SJCRH30 (cell line): ENCODE results near the gene ST8SIA4. TPM values are rescaled to one million over a fixed set of nuclear protein-coding genes. Genes with fewer than 3 reads are reported as not detected.

Experiments
- DNase-seq, 2 experiments: peaks; one replicate each; pipeline ENCODE4 v3.0.0-alpha.2; 2015 to 2020
- H3K27ac ChIP-seq: fragments of 250-450 bp; sonication (Bioruptor Pico); 2 replicates; pipeline ENCODE4 v1.5.1; 2020; ENCODE audit warnings: mild to moderate bottlenecking, moderate library complexity
- H3K27me3 ChIP-seq: fragments of 250-450 bp; sonication (Bioruptor Pico); 2 replicates; pipeline ENCODE4 v1.5.1; 2020; ENCODE audit warnings: mild to moderate bottlenecking, moderate library complexity
- H3K36me3 ChIP-seq: fragments of 250-450 bp; sonication (Bioruptor Pico); 2 replicates; pipeline ENCODE4 v1.5.1; 2020; ENCODE audit warnings: mild to moderate bottlenecking, moderate library complexity
- H3K4me1 ChIP-seq: fragments of 250-450 bp; sonication (Bioruptor Pico); 2 replicates; pipeline ENCODE4 v1.5.1; 2020; ENCODE audit warnings: mild to moderate bottlenecking, moderate library complexity
- H3K4me3 ChIP-seq: fragments of 250-450 bp; sonication (Bioruptor Pico); 2 replicates; pipeline ENCODE4 v1.5.1; 2020; ENCODE audit warnings: mild to moderate bottlenecking, moderate library complexity
- H3K9me3 ChIP-seq: fragments of 250-450 bp; sonication (Bioruptor Pico); replicated peaks from 2 replicates; pipeline ENCODE4 v1.5.1; 2020; ENCODE audit warnings: mild to moderate bottlenecking, moderate library complexity
- total RNA-seq: library from RNA; depleted of rRNA; stranded (reverse); fragments of >200 nt; shearing (Covaris generic); gene quantifications from 2 replicates; pipeline ENCODE4 v1.2.3, GENCODE V29; 2014; rRNA removed

ST8SIA4 gene, protein sequence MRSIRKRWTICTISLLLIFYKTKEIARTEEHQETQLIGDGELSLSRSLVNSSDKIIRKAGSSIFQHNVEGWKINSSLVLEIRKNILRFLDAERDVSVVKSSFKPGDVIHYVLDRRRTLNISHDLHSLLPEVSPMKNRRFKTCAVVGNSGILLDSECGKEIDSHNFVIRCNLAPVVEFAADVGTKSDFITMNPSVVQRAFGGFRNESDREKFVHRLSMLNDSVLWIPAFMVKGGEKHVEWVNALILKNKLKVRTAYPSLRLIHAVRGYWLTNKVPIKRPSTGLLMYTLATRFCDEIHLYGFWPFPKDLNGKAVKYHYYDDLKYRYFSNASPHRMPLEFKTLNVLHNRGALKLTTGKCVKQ
- 0.73 and 0.91 TPM in 2 replicates for total RNA-seq

DNA sequence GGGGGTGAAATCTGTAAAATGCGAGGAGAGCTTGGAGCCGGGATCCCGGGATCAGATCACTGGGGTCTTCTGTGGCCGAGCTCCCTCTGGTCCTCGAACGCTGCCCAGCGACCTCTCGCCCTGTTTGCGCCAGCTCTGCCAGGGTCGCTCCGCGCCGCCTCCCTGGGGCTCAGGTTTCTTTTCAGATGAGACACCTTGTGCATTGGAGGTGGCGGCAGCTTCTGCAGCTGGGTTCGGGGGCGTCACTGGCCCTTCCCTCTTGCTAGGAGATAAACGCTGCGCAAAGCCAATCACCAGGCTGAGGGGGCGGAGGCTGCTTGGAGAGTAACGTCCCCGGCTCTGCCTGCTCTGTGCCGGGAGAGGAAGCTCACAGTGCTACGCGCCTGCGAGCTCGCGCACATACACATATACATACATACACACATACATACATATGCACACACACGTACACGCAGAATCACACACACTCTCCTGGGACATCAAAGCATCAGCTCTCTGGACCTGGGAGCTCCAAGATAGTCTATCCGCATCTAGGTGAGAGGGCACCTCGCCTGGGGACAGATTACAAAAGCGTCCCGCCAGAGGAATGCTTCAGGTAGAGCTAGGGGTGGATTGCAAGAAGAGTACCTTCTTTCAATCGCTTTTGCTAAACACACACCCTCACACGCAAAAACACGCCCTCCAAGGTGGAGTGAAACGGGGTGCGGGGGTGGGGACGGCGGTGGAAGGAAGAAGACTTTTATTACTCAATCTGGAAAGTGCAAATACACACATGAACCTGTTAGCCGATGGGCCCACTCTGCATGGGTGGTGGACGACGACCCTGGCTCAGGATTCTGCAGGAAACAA lies at the start of gene ST8SIA4:
Gene ST8SIA4 (minus strand): TSS at position 244 of the 849 bp plus-strand sequence. CDS start 327 bp downstream, outside the sequence.
- H3K4me3 ChIP-seq, result peak within 1 kb of the TSS; percentile 55
- DNase-seq, result peak; percentile 57 to 69
- H3K27ac ChIP-seq, result no peak within 1 kb of the TSS
- no peaks in the 10 kb centered on the region for H3K9me3 ChIP-seq
- no peaks in the 10 kb centered on the region for H3K27me3 ChIP-seq
- H3K36me3 ChIP-seq, result no peaks in the 10 kb centered on the region
- no peaks in the 10 kb centered on the region for H3K4me1 ChIP-seq

DNA sequence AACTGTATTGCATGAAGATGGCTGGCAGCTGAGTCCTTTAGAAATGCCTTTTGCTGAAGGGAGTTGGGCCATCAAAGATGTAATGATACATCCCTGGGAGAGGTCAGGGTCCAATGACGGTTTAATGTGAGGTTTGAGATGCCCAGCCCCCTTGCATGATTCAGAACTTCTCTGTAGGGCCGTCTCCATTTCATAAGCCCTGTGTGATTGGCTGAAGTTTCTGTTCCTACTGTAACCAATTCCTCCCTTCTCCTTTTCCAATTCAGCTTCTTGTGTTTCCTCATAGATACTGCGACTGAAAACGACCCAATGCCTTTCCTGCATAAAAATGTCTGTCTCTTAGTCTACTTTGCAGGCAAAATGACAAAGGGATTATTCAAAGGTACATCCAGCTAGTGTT lies 47.9 kb upstream of the ST8SIA4 start:
- Histone ChIP-seq H3K4me1 (no peaks in the 10 kb centered on the region), H3K27ac (no peak overlapping the region), H3K4me3 (no peak overlapping the region), H3K36me3 (no peaks in the 10 kb centered on the region), H3K27me3 (no peaks in the 10 kb centered on the region), H3K9me3 (no peaks in the 10 kb centered on the region)
- no peak for DNase-seq

DNA sequence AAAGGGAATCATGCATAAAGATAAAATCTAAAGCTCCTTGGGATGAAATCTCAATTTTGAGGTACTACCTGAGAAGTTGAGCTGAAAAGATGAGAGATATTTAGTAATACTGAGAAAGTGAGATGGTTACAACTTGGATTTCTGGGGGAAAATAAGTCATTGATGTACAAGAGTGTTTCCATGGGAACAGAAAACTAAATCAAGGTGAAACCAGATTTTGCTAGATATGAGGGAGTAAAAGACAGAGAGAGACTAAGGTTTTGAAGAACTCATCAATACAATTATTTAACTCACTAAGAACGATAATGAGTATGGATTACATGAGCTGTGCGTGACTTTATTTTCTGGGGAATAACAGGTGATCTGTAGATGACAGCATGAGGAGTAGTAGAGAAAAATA lies 10.2 kb upstream of the ST8SIA4 start:
- Histone ChIP-seq H3K36me3 (no peaks in the 10 kb centered on the region), H3K9me3 (no peaks in the 10 kb centered on the region), H3K27ac (no peak overlapping the region), H3K4me1 (no peaks in the 10 kb centered on the region), H3K27me3 (no peaks in the 10 kb centered on the region), H3K4me3 (no peak overlapping the region)
- no peak for DNase-seq

DNA sequence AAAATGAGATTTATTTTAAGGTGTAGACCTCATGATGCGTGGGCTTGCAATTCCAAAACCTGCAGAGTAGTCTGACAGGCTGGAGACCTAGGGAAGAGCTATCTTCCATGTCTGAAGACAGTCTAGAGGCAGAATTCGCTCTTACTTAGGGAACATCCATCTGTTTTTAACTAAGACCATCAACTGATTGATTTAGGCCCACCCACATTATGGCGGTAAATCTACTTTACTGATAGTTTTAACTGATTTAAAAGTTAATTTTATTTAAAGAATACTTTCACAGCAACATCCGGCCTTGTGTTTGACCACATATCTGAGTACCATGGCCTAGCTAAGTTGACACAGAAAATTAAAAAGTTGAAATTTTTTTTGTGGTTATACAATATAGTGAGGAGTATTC lies 6.0 kb upstream of the ST8SIA4 start:
- Histone ChIP-seq H3K27ac (no peak overlapping the region), H3K36me3 (no peaks in the 10 kb centered on the region), H3K9me3 (no peaks in the 10 kb centered on the region), H3K4me1 (no peaks in the 10 kb centered on the region), H3K4me3 (no peak overlapping the region), H3K27me3 (no peaks in the 10 kb centered on the region)
- no peak for DNase-seq

DNA sequence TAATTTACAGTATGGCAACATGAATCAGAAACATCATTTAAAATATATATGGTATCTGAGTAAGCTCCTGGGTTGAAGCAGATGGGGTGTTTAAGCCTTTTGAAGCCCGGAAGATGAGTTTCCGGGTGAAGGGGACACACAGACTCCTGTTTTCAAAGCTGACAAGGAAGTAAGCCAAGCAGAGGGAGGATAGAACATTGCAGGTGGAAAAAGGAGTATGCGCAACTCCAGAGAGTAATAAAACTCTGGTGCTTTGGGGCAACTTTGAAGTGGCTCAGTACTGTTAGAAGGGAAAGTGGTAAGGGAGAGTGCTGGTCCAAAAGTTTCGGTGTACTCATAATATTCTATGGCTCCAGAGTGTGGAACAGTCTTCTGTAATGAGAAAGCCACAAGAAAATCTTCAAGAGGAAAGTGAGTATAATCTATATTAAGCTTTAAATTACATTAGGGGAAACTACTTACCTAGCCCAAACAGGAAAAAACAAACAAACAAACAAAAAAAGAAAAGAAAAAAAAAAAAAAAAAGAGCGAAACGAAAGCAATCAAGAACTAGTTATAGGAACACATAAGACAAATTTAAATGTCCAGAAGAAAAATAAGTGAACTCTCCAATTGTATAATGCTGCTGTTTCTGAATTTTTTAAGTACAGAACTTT lies 2.3 kb upstream of the ST8SIA4 start:
- DNase-seq, result no peak
- Histone ChIP-seq H3K27ac (no peak overlapping the region), H3K4me1 (no peaks in the 10 kb centered on the region), H3K27me3 (no peaks in the 10 kb centered on the region), H3K9me3 (no peaks in the 10 kb centered on the region), H3K4me3 (no peak overlapping the region), H3K36me3 (no peaks in the 10 kb centered on the region)

DNA sequence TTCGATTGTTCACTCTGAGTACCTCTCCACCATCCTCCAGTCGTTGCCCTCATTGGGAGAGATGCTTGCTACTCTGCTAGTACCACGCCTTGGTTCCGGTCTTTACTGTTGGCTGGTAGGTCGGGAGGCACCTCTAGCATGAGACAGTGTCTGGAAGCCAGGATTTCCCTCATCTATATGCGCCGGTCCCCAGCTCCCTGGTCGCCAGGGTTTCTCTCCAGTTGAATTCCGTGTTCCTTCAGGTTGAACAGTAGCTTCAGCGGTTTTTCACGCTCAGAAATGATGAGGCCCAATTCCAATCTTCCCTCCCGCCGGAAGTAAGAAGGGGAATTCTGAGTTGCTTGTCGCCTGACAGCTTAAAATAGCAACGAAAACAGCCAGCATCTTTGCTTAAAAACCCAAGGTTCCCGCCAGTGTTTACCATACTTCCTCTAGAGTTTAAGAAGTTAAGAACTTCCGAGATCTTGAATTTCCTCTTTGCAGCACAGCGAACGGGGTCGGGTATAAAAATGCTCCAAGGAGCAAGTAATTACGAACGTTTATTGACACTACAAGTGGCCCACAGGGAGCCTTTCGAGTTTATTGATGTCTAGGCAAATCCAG lies 1.3 kb upstream of the ST8SIA4 start:
- Histone ChIP-seq H3K27me3 (no peaks in the 10 kb centered on the region), H3K36me3 (no peaks in the 10 kb centered on the region), H3K4me3 (no peak overlapping the region), H3K9me3 (no peaks in the 10 kb centered on the region), H3K27ac (no peak overlapping the region), H3K4me1 (no peaks in the 10 kb centered on the region)
- DNase-seq, result no peak

DNA sequence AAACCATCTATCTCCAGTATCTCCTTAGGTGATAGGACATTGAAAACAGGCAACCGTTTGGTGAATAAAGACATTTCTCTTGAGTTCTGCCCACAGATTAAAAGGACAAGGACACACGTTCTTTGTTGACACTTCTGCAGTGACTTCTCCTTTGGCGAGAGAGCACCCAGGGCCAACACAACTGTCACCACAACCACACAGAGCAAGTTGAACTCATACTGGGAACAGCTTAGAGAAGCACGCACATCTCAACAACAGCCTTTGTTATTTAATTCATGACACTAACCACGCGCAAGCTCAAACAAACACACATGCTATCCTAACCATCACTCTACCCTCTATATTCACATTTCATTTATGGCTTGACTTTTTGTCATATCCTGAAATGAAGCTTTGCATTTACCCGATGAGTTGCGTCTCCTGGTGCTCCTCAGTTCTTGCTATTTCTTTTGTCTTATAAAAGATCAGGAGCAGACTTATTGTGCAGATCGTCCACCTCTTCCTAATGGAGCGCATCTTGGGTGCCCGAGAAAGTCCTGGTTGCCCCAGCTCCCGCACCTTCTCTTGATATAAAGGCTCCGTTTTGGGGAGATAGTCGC lies 543 bp downstream of the ST8SIA4 start:
- Histone ChIP-seq H3K9me3 (no peaks in the 10 kb centered on the region), H3K4me3 (peak overlapping the region; percentile 55), H3K27me3 (no peaks in the 10 kb centered on the region), H3K4me1 (no peaks in the 10 kb centered on the region), H3K36me3 (no peaks in the 10 kb centered on the region), H3K27ac (no peak overlapping the region)
- peak in 1 of 2 experiments; percentile 12 for DNase-seq

DNA sequence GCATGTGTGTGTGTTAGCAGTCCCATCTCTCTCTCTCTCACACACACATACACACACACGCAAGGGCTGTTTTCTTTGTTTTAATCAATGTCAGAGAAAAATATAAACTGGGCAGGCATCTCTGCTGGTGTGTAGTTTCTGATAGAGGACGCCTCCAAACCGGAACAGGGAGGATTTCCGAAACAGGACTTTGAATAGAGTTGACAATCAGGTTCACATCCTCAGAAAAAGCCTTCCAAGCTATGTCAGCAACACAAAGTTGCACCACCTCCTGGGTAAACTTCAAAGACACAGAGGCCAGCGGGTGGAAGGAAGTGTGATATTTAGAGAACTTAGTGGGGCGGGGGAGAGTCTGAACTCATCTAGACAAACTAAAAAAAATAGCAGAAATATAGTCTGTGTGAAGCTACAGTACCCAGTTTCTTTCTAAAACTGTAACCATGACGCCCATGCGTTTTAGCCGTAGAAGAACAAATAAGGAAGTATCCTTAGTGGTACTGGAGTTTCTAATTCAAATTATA lies 1.2 kb downstream of the ST8SIA4 start:
- no peaks in the 10 kb centered on the region for H3K9me3 ChIP-seq
- H3K27ac ChIP-seq, result no peak overlapping the region

DNA sequence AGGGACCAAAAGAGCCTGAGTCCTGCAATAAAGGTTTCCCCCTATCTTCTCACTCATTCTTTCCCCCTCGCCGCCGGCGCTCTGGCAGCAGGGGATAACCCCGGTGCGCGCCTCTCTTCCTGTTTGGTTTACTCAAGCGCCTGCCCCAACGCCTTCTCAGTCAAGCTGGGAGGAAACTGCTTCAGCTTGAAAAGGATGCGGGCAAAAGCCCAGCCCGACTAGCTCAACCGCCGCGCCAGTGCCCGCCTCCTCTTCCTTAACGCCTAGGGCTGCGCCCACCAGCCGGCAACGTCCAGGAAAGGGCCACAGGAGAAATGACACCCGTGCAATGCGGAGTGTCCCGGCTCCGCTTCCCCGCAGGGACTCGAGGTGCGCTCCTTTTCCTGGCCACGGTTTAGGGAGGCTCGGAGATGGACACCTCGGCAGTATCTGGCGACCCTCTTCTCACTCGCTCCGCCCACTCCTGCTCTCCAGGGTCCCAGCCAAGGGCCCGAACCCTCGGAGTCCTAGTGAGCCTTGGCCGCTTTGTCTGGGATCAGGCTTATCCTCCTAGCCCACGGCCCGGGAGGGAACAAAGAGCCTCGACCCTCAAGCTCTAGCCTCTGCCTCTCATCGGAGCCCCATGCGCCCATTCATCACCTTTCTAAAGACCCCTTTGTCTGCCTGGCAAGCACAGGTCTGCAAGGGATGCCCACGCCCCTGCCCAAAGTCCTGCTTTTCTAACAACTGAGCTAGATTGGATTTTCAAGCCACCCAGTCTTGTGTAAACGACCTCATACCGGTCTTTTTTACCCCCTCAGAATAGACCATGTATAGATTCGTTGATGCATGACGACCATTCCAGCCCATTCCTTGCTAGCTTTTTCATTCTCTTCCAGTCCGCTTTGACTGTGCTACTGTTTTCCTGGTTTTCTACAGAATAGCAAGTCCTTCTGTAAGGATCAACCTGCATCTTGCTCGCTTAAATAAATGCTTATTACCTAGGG lies 2.0 kb downstream of the ST8SIA4 start:
- no peaks in the 10 kb centered on the region for H3K4me1 ChIP-seq
- no peaks in the 10 kb centered on the region for H3K36me3 ChIP-seq
- no peaks in the 10 kb centered on the region for H3K27me3 ChIP-seq
- H3K4me3 ChIP-seq, result peak overlapping the region; percentile 55
- peak; percentile 50 to 64 for DNase-seq
- H3K9me3 ChIP-seq, result no peaks in the 10 kb centered on the region
- no peak overlapping the region for H3K27ac ChIP-seq

More for the DNA sequence above, 1.2 kb downstream of the ST8SIA4 start:
- Histone ChIP-seq H3K27me3 (no peaks in the 10 kb centered on the region), H3K4me1 (no peaks in the 10 kb centered on the region), H3K36me3 (no peaks in the 10 kb centered on the region), H3K4me3 (peak overlapping the region; percentile 55)
- peak in 1 of 2 experiments; percentile 11 for DNase-seq

DNA sequence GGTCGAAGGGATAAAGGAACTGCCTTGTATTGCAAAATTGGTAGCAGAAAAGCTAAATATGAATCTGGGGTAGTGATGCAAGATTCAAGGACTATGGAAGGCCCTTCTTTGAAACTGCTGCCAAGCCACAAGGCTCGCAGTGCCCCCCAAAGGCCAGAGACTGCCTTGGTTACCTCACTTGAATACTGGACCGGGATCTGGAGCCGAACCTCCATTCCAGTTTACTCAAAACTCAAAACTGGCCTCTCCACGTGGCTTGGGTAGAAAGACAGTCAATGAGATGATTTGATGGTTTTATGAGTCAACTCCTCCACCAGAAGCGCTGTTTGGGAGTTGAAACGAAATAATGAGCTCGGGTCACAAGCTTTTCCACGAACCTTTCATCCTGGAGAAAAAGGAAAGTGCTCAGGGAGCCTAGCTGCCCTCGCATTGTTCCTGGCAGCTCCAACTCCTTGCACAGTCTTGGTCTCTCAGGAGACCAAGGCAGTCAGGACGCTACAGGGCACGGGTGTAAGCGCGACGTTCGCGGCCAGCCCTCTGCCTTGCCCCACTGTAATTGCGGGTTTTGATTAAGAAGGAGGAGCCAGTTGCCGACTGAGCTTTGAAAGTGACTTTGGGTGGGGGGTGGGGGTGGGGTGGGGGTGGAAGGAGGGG lies 2.8 kb downstream of the ST8SIA4 start:
- Histone ChIP-seq H3K4me3 (peak overlapping the region; percentile 55), H3K27ac (peak overlapping the region; percentile 9; the same call in 1 of the 2 replicates), H3K27me3 (no peaks in the 10 kb centered on the region), H3K4me1 (no peaks in the 10 kb centered on the region), H3K9me3 (no peaks in the 10 kb centered on the region), H3K36me3 (no peaks in the 10 kb centered on the region)
- DNase-seq, result peak in 1 of 2 experiments; percentile 26

DNA sequence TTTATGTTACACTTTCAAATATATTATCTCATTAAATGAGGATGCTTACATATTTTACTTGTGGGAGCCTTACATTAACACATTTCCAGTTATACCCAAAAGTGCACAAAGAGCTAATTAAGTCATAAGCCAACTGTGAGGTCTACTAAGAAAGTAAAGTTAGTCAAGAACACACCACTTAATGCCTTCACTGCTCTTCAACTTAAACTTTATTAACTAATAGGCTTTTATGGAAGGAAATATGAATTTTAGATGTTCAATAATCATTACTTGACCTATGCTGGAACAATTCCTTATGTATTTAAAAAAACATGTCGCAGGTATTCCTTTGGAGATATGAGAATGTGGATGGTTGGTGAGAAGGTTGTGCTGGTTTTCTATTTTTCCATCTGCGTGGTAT lies 3.4 kb downstream of the ST8SIA4 start:
- H3K27ac ChIP-seq, result no peak overlapping the region
- DNase-seq, result no peak
- H3K9me3 ChIP-seq, result no peaks in the 10 kb centered on the region
- no peaks in the 10 kb centered on the region for H3K27me3 ChIP-seq
- peak overlapping the region; percentile 55 for H3K4me3 ChIP-seq
- no peaks in the 10 kb centered on the region for H3K4me1 ChIP-seq
- H3K36me3 ChIP-seq, result no peaks in the 10 kb centered on the region

DNA sequence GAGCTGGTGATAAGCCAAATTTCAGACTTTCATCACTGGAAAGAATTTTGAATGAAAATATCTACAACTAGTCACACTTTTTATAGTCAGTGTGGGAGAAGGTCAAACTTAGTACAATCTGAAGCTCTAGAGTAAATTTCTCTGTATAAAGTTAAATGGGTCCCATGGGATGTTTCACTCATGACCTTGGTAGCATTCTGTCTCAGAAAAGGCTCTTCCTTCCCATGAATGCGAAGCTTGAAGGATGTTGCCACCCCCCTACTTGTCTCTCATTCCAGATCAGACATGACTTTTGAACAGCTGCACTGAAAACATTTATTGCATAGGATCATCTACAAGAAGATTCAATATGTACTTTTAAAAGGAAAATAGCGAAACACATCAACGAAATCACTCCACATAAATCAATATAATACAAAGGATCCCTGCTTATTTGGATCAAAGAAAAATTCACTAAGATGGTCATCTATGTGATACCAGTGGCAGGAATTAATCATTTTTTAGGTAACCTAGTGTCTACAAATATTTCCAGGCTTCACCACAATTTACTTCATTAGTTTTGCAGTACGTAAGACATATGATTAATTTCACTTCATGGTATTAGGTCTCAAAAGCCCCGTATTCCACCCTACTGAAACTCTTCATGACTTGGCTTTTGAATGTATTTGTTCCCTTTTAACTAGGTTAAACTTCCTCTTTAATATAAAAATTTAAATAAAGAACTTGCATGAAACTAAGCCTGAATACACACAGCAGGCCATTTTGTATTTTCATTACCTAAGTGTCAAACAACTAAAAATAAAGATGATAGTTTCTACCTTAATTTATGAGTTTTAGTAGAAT lies 4.4 kb downstream of the ST8SIA4 start:
- no peak for DNase-seq

More for the DNA sequence above, 4.4 kb downstream of the ST8SIA4 start:
- Histone ChIP-seq H3K4me1 (no peaks in the 10 kb centered on the region), H3K27me3 (no peaks in the 10 kb centered on the region), H3K27ac (no peak overlapping the region), H3K9me3 (no peaks in the 10 kb centered on the region), H3K36me3 (no peaks in the 10 kb centered on the region), H3K4me3 (no peak overlapping the region)
